ENCODE measurements around the gene LST1. TPM values are rescaled to one million over a fixed set of nuclear protein-coding genes. Genes with fewer than 3 reads are reported as not detected.

LST1 gene
- total and polyA plus RNA-seq, 12 donors: 5.8 to 67.8 (median 20.7) TPM

GRCh38 chr6:31572041-31572911 is 13.8 kb upstream of the LST1 start, which contains the start of gene LTA:
LTA (plus strand) TSS chr6:31572289; CDS start chr6:31572743, 454 bp downstream.
- Histone ChIP-seq H3K4me1 (replicated peaks in 1 of 2) (no peaks in the 10 kb centered on the region), H3K4me3 (no peak within 1 kb of the TSS), H3K9me3 (replicated peaks in 1 of 3) (no peaks in the 10 kb centered on the region), H3K27me3 (no peaks in the 10 kb centered on the region), H3K36me3 (replicated peaks in 1 of 2) (no peaks in the 10 kb centered on the region), H3K27ac (no peak within 1 kb of the TSS)
- intact Hi-C loops (cut with DNase I): no loop called here
- TF ChIP-seq CTCF (IDR thresholded peaks at IDR 0.05) (no peak), POLR2A (IDR thresholded peaks at IDR 0.05) (no peak)
- 79 to 89% (median 85%) methylated on average over 20 to 27 of the region's 27 CpGs for WGBS, 4 donors
- DNase-seq: no peak

GRCh38 chr6:31573239-31574105 is 12.6 kb upstream of the LST1 start:
- no peaks in the 10 kb centered on the region for H3K4me1 ChIP-seq (replicated peaks in 1 of 2)
- H3K4me3 ChIP-seq: no peak overlapping the region
- TF ChIP-seq CTCF (IDR thresholded peaks at IDR 0.05) (no peak), POLR2A (IDR thresholded peaks at IDR 0.05) (no peak)
- DNase-seq: no peak
- H3K36me3 ChIP-seq (replicated peaks in 1 of 2): no peaks in the 10 kb centered on the region
- H3K9me3 ChIP-seq (replicated peaks in 1 of 3): no peaks in the 10 kb centered on the region
- H3K27ac ChIP-seq: no peak overlapping the region
- no peaks in the 10 kb centered on the region for H3K27me3 ChIP-seq
- intact Hi-C loops (cut with DNase I): no loop called here
- WGBS, 4 donors: 85 to 89% (median 87%) methylated on average over 9 of the region's 9 CpGs

GRCh38 chr6:31574106-31575061 is 11.7 kb upstream of the LST1 start:
- 69 to 83% (median 76%) methylated on average over 13 to 14 of the region's 14 CpGs for WGBS, 4 donors
- Histone ChIP-seq H3K4me3 (no peak overlapping the region), H3K36me3 (replicated peaks in 1 of 2) (no peaks in the 10 kb centered on the region), H3K27ac (peak overlapping the region in 1 of 5 donors; percentile 65), H3K9me3 (replicated peaks in 1 of 3) (no peaks in the 10 kb centered on the region), H3K27me3 (no peaks in the 10 kb centered on the region), H3K4me1 (replicated peaks in 1 of 2) (no peaks in the 10 kb centered on the region)
- TF ChIP-seq POLR2A (IDR thresholded peaks at IDR 0.05) (no peak), CTCF (IDR thresholded peaks at IDR 0.05) (no peak)
- intact Hi-C loops (cut with DNase I): no loop called here
- DNase-seq: no peak
